Keratinocyte (primary cell): ENCODE data around the gene RASGEF1B.

Experiments
- CTCF ChIP-seq, 3 experiments: IDR thresholded peaks in 1 of 3; conservative IDR thresholded peaks in 1 of 3; optimal IDR thresholded peaks in 1 of 3; 2 replicates in 2 of 3; 3 replicates in 1 of 3; pipeline versions ENCODE3 to v1.5.1; 2011; ENCODE audit warnings: low read length in 3 of 3, mild to moderate bottlenecking in 3 of 3, moderate library complexity in 2 of 3, control low read depth in 1 of 3, inconsistent platforms in 1 of 3; ENCODE audit not compliant: insufficient read depth in 2 of 3; ENCODE audit errors: extremely low read depth in 1 of 3
- EZH2 ChIP-seq: IDR thresholded peaks from one replicate; pipeline ENCODE4 v1.6.1; 2012; ENCODE audit warnings: inconsistent platforms, mild to moderate bottlenecking, low read length, moderate library complexity

GRCh38 chr4:81455897-81456296 lies 15.8 kb downstream of the RASGEF1B start:
- TF ChIP-seq CTCF (optimal IDR thresholded peaks at IDR 0.05 in 1 of 3, IDR thresholded peaks at IDR 0.05 in 1 of 3, conservative IDR thresholded peaks at IDR 0.05 in 1 of 3; ENCODE audit: extremely low read depth in 1 of 3, insufficient read depth in 2 of 3, low read length in 3 of 3) = no peak
- no peak for TF ChIP-seq EZH2
